Peyer's patch (tissue), 4 donors: ENCODE measurements around the gene DMBT1. TPM values are rescaled to one million over a fixed set of nuclear protein-coding genes. Genes with fewer than 3 reads are reported as not detected.

Experiments
- DNase-seq, 3 donors: peaks; one replicate each; pipeline ENCODE4 v3.0.0-alpha.2; 2017 to 2019
- H3K27ac ChIP-seq, 4 donors: fragments of 200-600 bp; sonication (generic); one replicate each; pipeline ENCODE4 v1.5.1; 2016 to 2019
- H3K27me3 ChIP-seq, 2 donors: fragments of 200-600 bp; sonication (generic); one replicate each; pipeline ENCODE4 v1.5.1; 2019
- H3K36me3 ChIP-seq, 3 donors: fragments of 200-600 bp; sonication (generic); one replicate each; pipeline ENCODE4 v1.5.1; 2016 to 2019
- H3K4me1 ChIP-seq, 4 donors: fragments of 200-600 bp; sonication (generic); one replicate each; pipeline ENCODE4 v1.5.1; 2016 to 2019
- H3K4me3 ChIP-seq, 4 donors: fragments of 200-600 bp; sonication (generic); 1 replicate in 3 of 4; 2 replicates in 1 of 4; pipeline ENCODE4 v1.5.1; 2016 to 2019; ENCODE audit warnings: mild to moderate bottlenecking in 1 of 4
- H3K9me3 ChIP-seq, 4 donors: fragments of 200-600 bp; sonication (generic); one replicate each; pipeline ENCODE4 v1.5.1; 2016 to 2019; ENCODE audit warnings: mild to moderate bottlenecking in 1 of 4
- POLR2A ChIP-seq, 2 donors: fragments of 450-650 bp; IDR thresholded peaks; one replicate each; pipeline ENCODE4 v1.5.1; 2017; ENCODE audit warnings: antibody characterized with exemption in 2 of 2, mild to moderate bottlenecking in 2 of 2, moderate library complexity in 2 of 2
- total RNA-seq, 4 donors: library from RNA; depleted of rRNA; stranded (reverse); fragments of >200 nt; gene quantifications; one replicate each; pipeline ENCODE4 v1.1.0, GENCODE V29; 2016
- TF ChIP-seq, protein P1 (sequence below), 6 experiments: fragments of 450-650 bp in 4 of 6; fragments of 200-600 bp in 2 of 6; sonication (generic) in 1 of 6; IDR thresholded peaks; one replicate each; pipeline ENCODE4 v1.5.1; 2017 to 2019; ENCODE audit warnings: antibody characterized with exemption in 6 of 6, mild to moderate bottlenecking in 3 of 6, moderate library complexity in 1 of 6

DMBT1 gene
- total RNA-seq, 4 donors from 2014 or later = 124 to 653 (median 224) TPM

DNA sequence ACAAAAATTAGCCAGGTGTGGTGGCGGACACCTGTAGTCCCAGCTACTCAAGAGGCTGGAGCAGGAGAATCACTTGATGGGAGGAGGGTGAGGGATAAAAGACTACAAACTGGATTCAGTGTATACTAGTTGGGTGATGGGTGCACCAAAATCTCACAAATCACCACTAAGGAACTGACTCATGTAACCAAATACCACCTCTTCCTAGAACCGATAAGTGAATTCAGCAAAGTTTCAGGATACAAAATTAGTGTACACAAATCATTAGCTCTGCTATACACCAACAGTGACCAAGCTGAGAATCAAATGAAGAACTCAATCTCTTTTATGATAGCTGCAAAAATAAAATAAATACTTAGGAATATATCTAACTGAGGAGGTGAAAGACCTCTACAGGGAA lies 23.0 kb upstream of the DMBT1 start:
- Histone ChIP-seq H3K4me1 (peaks cover 0 to 13% (median 0%) of the 10 kb centered on the region in 4 donors), H3K9me3 (no peaks in the 10 kb centered on the region), H3K36me3 (no peaks in the 10 kb centered on the region), H3K27ac (no peak overlapping the region), H3K4me3 (no peak overlapping the region), H3K27me3 (no peaks in the 10 kb centered on the region)
- DNase-seq = no peak
- TF ChIP-seq, protein P1, sequence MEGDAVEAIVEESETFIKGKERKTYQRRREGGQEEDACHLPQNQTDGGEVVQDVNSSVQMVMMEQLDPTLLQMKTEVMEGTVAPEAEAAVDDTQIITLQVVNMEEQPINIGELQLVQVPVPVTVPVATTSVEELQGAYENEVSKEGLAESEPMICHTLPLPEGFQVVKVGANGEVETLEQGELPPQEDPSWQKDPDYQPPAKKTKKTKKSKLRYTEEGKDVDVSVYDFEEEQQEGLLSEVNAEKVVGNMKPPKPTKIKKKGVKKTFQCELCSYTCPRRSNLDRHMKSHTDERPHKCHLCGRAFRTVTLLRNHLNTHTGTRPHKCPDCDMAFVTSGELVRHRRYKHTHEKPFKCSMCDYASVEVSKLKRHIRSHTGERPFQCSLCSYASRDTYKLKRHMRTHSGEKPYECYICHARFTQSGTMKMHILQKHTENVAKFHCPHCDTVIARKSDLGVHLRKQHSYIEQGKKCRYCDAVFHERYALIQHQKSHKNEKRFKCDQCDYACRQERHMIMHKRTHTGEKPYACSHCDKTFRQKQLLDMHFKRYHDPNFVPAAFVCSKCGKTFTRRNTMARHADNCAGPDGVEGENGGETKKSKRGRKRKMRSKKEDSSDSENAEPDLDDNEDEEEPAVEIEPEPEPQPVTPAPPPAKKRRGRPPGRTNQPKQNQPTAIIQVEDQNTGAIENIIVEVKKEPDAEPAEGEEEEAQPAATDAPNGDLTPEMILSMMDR (IDR thresholded peaks at IDR 0.05) = no peak
- TF ChIP-seq POLR2A (IDR thresholded peaks at IDR 0.05) = no peak

DNA sequence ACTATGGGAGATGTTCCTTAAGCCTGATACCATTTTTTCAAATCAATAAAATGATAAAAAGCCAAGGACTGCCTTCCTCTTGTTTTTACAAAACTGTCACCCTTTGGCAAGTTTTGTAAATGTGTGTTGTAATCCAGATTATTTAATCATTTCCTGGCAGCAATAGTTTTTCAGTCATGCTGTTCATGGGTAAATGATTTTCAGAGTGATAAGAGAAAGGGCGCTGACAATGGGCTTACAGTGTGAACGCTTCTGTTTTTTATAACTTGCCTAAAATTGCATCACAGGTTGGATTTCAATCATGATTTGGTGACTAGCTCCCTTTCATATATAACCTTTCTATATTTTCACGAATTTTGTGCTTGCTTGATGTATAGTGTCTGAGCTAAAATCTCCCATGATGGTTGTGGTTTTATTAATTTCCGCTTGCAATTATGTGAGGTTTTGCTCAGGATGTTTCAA lies 19.0 kb upstream of the DMBT1 start:
- no peaks in the 10 kb centered on the region for H3K27me3 ChIP-seq
- H3K4me3 ChIP-seq = no peak overlapping the region
- no peak for DNase-seq
- peak overlapping the region in 1 of 4 donors; percentile 21 for H3K27ac ChIP-seq
- TF ChIP-seq, protein P1 (IDR thresholded peaks at IDR 0.05) = no peak
- TF ChIP-seq POLR2A (IDR thresholded peaks at IDR 0.05) = no peak
- H3K4me1 ChIP-seq = peaks cover 0 to 15% (median 0%) of the 10 kb centered on the region in 4 donors
- H3K9me3 ChIP-seq = no peaks in the 10 kb centered on the region
- H3K36me3 ChIP-seq = no peaks in the 10 kb centered on the region

DNA sequence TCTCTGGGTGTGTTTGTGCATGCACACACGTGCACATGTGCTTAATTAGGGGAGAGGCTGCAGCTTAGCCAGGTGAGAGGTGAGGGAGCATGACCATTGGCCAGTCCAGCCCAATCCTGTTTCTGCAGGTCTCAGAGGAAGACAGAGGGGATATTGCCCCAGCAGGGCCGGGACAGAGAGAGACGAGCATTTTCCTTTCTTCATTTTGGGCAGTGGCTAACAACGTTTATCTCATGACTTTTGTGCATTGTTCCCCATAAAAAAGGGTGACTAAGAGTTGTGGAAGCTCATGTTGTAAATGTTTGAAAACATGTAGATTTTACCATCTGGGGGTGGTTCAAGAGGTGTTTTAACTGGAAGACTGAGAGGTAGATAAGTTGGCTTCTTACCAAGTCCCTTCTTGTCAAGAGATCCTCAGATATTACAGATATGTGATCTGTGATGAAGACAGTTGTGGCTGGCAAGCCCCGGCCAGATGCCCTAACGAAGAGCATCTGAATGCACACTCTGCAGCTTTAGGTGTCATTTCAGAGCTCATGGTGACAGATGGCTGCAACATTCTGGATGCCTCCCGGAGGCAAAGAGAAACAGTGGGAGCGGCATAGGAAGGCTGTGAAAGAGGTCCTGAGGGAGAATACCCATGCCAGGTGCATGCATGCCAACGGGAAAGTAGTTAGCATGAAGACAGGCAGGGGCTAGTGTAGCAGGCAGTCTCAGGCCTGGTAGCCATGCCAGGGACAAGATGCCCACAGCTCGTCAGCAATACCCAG lies 16.7 kb upstream of the DMBT1 start:
- H3K4me1 ChIP-seq = peaks cover 0 to 20% (median 0%) of the 10 kb centered on the region in 4 donors
- H3K9me3 ChIP-seq = no peaks in the 10 kb centered on the region
- no peaks in the 10 kb centered on the region for H3K36me3 ChIP-seq
- no peak overlapping the region for H3K27ac ChIP-seq
- DNase-seq = no peak
- TF ChIP-seq, protein P1 (IDR thresholded peaks at IDR 0.05) = no peak
- no peak for TF ChIP-seq POLR2A (IDR thresholded peaks at IDR 0.05)
- no peaks in the 10 kb centered on the region for H3K27me3 ChIP-seq
- H3K4me3 ChIP-seq = no peak overlapping the region

DNA sequence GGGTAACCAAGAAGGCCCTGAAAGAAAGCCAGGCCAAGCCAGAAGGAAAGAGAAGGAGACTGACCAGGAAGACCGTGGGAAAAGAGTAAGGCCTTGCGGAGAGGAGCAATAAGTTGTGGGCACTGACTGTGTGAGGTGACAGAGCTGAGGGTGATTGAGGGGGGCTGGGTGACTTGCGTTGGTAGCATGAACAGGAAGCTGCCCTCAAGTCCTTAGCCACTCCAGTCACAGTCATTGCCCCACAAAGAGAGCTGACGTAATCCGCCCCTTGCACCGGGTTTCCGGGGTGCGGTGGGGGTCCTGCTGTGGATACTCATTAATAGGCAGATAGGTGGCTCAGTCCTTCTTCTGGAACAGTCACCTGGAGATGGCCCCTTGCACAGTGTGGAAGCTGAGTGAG lies 16.1 kb upstream of the DMBT1 start:
- no peaks in the 10 kb centered on the region for H3K9me3 ChIP-seq
- H3K27me3 ChIP-seq = no peaks in the 10 kb centered on the region
- H3K4me1 ChIP-seq = peaks cover 0 to 26% (median 0%) of the 10 kb centered on the region in 4 donors
- no peak overlapping the region for H3K4me3 ChIP-seq
- TF ChIP-seq POLR2A (IDR thresholded peaks at IDR 0.05) = no peak
- TF ChIP-seq, protein P1 (IDR thresholded peaks at IDR 0.05) = no peak
- no peak for DNase-seq
- no peak overlapping the region for H3K27ac ChIP-seq
- no peaks in the 10 kb centered on the region for H3K36me3 ChIP-seq

DNA sequence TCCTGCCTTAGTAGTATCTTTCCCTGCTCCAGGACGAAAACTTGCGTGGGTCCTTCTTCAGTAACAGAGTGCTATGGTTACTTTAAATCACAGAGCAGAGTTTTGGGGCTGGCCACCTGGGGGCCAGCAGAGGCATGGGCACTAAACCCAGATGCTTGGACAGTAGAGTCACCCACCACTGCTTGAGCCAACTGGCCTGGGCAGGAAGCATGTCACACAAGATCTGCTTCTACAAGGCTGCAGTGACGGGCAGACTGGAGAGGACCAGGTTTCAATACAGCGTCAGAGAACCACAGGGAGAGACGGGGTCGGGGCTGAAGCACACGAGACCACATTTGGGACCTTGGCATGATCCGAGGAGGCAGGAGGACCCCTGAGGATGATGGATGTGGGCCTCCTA lies 14.3 kb upstream of the DMBT1 start:
- Histone ChIP-seq H3K9me3 (no peaks in the 10 kb centered on the region), H3K27me3 (no peaks in the 10 kb centered on the region), H3K27ac (no peak overlapping the region), H3K36me3 (no peaks in the 10 kb centered on the region), H3K4me3 (no peak overlapping the region), H3K4me1 (peaks cover 0 to 24% (median 0%) of the 10 kb centered on the region in 4 donors)
- DNase-seq = no peak
- TF ChIP-seq POLR2A (IDR thresholded peaks at IDR 0.05) = no peak
- TF ChIP-seq, protein P1 (IDR thresholded peaks at IDR 0.05) = no peak
